22Rv1 (cell line): Measurements from ENCODE around the gene NIPSNAP3A.

Experiments
- H3K27ac ChIP-seq: fragments of 450-650 bp; 2 replicates; pipeline ENCODE4 v1.5.1; 2017
- ZFX ChIP-seq: fragments of 450-650 bp; IDR thresholded peaks from 2 replicates; pipeline ENCODE4 v1.6.1; 2017; ENCODE audit warnings: antibody characterized with exemption, borderline replicate concordance
- TF ChIP-seq, protein P1 (sequence below): fragments of 450-650 bp; IDR thresholded peaks from 2 replicates; pipeline ENCODE4 v1.5.1; 2017; ENCODE audit warnings: mild to moderate bottlenecking

NIPSNAP3A gene

DNA sequence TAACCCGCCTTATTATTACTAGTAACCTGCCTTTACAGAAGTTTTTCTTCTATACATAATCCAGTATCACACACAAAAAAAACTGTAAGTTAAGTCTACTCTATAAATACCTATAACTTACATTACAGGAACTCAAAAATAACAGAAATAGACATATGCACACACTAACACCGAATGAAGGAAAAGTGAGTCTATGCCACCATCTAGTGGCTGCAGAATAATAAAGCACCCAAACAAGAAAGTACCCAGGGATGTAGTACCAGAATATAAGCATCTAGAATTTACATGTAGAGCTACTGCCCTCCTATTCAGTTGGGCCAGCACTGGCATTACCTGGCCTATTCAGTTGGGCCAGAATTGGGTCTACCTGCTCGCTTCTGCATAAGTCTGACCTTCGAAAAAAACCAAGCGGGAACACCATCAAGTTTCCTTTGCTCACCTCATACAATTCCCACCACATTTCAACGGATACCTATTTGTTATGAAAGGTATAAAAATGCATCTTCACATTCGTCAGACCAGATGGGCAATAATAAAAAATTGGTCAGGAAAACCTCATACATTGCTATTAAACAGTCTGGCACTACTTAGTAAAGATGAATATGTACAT is 4.0 kb upstream of the NIPSNAP3A start:
- no peak overlapping the region for H3K27ac ChIP-seq
- no peak for TF ChIP-seq ZFX
- TF ChIP-seq, protein P1, sequence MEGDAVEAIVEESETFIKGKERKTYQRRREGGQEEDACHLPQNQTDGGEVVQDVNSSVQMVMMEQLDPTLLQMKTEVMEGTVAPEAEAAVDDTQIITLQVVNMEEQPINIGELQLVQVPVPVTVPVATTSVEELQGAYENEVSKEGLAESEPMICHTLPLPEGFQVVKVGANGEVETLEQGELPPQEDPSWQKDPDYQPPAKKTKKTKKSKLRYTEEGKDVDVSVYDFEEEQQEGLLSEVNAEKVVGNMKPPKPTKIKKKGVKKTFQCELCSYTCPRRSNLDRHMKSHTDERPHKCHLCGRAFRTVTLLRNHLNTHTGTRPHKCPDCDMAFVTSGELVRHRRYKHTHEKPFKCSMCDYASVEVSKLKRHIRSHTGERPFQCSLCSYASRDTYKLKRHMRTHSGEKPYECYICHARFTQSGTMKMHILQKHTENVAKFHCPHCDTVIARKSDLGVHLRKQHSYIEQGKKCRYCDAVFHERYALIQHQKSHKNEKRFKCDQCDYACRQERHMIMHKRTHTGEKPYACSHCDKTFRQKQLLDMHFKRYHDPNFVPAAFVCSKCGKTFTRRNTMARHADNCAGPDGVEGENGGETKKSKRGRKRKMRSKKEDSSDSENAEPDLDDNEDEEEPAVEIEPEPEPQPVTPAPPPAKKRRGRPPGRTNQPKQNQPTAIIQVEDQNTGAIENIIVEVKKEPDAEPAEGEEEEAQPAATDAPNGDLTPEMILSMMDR: peak; percentile 79

DNA sequence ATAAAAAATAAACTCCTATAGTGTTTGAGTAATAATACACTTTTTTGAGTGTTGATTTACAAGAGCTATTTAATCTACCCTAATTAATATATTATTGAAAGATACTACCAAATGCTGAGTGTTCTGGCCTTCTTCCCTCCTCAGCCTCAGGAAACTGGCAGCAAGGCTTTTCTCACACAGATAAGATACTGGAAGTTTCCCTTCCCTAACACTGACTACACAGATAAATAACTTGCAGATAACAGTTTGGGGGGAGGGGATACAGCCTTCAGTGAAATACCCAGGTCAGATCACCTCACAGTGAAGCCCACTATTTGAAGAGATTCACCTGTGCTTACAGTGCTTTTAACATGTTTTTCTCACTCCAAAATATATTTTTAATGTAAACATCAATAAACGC is 1.6 kb upstream of the NIPSNAP3A start:
- no peak overlapping the region for H3K27ac ChIP-seq
- TF ChIP-seq, protein P1: no peak

DNA sequence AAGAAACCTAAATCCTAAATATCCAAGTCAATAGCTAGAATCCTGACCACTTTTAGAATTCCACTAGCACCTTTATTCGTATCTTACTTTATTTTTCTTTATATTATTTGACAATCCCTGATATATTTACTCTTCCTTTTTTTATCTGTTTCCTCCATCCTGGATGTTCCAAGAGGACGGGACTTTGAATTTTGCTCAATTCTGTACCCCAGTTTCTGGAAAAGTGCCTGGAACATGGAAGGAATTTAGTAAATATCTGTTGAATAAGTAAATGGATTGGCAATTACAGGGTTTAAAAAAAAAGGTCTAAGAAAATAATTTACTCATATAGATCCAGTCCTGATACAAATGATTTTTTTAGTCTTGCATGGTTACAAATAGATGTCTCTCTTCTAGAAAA is 1.2 kb upstream of the NIPSNAP3A start:
- no peak overlapping the region for H3K27ac ChIP-seq
- no peak for TF ChIP-seq ZFX
- TF ChIP-seq, protein P1: no peak

DNA sequence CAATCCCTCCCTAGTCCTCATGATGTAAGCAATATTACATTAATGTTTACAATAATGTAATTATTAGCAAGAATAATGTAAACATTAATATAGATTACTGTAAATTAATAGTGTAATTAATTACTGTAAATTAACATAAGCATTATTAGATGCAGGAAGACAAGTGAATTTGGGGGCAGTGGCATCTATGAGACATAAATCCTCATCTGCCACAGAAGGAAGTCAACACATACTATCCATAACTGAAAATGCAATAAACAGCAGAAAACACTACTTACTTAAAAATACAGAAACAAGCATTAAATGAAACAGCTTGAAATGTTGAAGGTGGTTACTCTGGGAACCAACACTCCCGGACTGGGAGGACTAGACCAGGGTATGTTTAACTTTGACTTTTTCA is 685 bp upstream of the NIPSNAP3A start:
- H3K27ac ChIP-seq: peak overlapping the region; percentile 91

DNA sequence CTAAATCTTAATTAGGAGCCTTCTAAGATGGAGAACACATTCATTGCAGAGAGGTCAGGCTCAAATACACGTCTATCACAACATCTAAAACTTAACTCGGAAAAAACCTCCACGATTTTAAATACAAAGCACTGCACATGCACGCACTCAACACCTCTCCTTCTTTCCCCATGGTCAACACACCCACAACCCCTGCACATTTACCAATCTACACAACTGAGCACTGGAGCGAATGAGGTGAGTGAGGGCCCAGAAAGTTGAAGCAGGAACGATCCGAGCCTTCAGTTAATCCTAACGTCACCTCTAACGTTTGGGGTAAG is 278 bp upstream of the NIPSNAP3A start:
- TF ChIP-seq, protein P1: no peak
- TF ChIP-seq ZFX: no peak
- H3K27ac ChIP-seq: peak overlapping the region; percentile 91

More for the DNA sequence above, 685 bp upstream of the NIPSNAP3A start:
- TF ChIP-seq, protein P1: no peak
- no peak for TF ChIP-seq ZFX

DNA sequence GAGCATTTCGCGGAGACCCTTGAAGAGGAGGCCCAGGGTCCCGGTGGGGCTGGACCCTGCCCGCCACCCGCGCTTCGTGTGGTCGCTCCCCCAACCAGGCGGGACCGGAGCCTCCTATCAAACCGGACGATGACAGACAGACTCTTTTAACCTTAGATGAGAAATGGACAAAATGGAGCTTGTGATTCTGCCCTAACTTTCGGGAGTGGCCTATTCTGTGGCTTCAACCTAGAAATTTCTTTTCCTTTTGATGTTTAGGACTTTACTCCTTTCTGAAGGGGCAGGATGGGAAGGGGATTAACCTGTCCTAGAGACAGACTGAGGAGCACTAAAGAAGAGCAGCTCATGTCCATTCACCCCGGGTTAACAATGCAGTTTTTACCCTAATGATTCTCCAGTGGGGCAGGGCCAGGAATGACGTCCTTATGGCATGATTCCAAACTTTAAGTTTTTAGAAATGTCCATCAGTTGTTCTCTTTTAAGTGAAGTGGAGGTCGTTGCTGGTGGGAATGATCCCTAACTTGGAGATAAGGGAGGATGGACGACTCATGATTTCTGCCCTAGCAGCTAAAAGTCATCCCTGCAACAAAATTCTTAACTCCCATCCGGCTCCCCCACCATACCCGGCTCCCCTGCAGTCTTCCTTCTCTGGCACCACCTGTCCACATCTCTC is 1.0 kb downstream of the NIPSNAP3A start:
- H3K27ac ChIP-seq: peak overlapping the region; percentile 91
- TF ChIP-seq, protein P1: 0 out of 2 replicates have a peak, but pooled peaks have one; percentile 1
- no peak for TF ChIP-seq ZFX

DNA sequence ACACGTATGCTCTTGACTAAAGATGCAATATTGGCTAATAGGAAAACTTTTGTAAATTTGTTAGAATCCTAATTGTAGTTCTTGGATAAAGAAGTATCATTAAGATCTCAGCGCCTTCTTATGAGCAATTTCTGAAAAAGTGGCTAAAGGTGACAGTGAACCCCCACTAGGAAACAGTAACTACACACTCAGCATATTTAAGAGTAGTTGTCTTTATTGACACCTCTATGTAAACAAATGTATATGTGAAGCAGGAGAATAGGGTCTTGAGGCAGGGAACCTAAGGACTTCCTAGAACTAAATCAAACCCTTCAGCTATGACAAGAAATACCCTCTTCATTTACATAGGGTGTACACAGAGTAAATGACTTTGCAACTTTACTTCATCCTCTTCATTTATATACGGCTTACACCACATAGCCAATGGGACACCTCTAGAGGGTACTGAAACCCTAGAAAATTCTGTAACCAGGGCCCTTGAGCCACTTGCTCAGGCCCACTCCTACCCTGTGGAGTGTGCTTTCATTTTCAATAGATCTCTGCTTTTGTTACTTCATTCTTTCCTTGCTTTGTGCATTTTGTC is 2.8 kb downstream of the NIPSNAP3A start:
- H3K27ac ChIP-seq: no peak overlapping the region
- TF ChIP-seq, protein P1: no peak
- no peak for TF ChIP-seq ZFX
